GM19238 (cell line): ENCODE measurements around the gene PROCA1.
A peak's percentile ranks its signal among the peaks of the same experiment; 100 is the strongest.

Experiments used
- DNase-seq: peaks from one replicate; pipeline ENCODE4 v3.0.0; 2011; ENCODE audit warnings: low spot score; ENCODE audit not compliant: insufficient read length

The PROCA1 gene

GRCh38 chr17:28711723-28712031 lies at the start of gene PROCA1:
Gene PROCA1 (minus strand): TSS chr17:28711888. CDS start chr17:28711660, 228 bp downstream.
- DNase-seq, result no peak

GRCh38 chr17:28760601-28761562 lies 49.2 kb upstream of the PROCA1 start:
- DNase-seq, result no peak

- no peak for DNase-seq
Observed at GRCh38 chr17:28759256-28759865, 47.7 kb upstream of the PROCA1 start.

GRCh38 chr17:28758411-28759121 lies 46.9 kb upstream of the PROCA1 start:
- DNase-seq, result no peak

- no peak for DNase-seq
Observed at GRCh38 chr17:28756049-28756804, 44.5 kb upstream of the PROCA1 start.

- DNase-seq, result no peak
Observed at GRCh38 chr17:28755486-28755885, 43.8 kb upstream of the PROCA1 start.

- DNase-seq, result no peak
Observed at GRCh38 chr17:28751600-28752366, 40.1 kb upstream of the PROCA1 start.

GRCh38 chr17:28750178-28751047 lies 38.7 kb upstream of the PROCA1 start:
- DNase-seq, result peak; percentile 75

GRCh38 chr17:28749516-28750177 lies 38.0 kb upstream of the PROCA1 start:
- DNase-seq, result no peak

GRCh38 chr17:28748852-28749515 lies 37.3 kb upstream of the PROCA1 start:
- DNase-seq, result no peak

- DNase-seq, result no peak
Observed at GRCh38 chr17:28747801-28748750, 36.4 kb upstream of the PROCA1 start.

GRCh38 chr17:28747051-28747691 lies 35.5 kb upstream of the PROCA1 start:
- DNase-seq, result no peak

- no peak for DNase-seq
Observed at GRCh38 chr17:28746611-28747050, 34.9 kb upstream of the PROCA1 start.

GRCh38 chr17:28745786-28746411 lies 34.2 kb upstream of the PROCA1 start:
- DNase-seq, result no peak

GRCh38 chr17:28744972-28745785 lies 33.5 kb upstream of the PROCA1 start:
- no peak for DNase-seq
